ENCODE measurements around the gene DTYMK. TPM values are rescaled to one million over a fixed set of nuclear protein-coding genes. Genes with fewer than 3 reads are reported as not detected.
"Not testable (repeated sequence)": the region's sequence is repeated elsewhere in the genome, so short reads cannot be mapped to it uniquely, and the experiment has no call there.

The DTYMK gene
- total RNA-seq = 32.4 TPM

DNA sequence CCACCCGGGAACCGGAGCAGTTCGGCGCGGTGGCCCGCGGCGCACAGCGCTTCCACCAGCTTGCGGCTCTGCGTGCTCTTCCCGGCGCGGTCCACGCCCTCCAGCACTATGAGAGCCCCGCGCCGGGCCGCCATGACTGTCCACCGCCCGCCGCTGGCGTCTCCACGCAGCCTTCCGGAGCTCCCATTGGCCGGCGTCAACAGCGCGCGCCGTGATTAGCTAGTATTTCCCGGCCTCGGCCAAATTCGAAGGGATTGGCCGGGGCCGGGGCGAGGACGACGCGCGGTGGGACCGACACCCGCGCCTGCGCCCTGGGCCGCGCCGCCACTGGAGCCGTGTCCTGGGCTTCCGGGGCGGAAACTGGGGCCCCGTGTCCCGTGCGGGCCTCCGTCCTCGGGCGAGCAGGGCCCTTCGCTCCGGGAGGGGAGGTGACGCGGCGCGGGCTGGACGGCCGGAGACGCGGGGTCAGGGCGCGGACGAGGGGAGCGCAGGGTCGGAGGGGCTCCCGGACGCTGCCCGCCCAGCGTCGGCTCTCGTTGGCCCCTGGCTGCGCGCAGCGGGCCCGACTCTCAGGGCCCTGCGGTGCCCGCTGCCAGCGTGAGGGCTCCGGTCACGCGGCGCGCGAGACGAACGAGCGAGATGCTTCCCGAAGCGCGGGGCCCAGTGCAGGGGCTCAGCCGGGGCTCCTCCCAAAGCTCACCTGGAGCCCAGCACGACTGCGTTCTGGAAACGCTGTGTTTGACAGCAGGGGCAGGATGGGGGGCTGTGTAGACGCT lies at the start of gene DTYMK:
TSS of gene DTYMK (minus strand) at position 166 of the 776 bp plus-strand sequence. CDS start at position 134, 32 bp downstream.
- ATAC-seq = peak; percentile 98

DNA sequence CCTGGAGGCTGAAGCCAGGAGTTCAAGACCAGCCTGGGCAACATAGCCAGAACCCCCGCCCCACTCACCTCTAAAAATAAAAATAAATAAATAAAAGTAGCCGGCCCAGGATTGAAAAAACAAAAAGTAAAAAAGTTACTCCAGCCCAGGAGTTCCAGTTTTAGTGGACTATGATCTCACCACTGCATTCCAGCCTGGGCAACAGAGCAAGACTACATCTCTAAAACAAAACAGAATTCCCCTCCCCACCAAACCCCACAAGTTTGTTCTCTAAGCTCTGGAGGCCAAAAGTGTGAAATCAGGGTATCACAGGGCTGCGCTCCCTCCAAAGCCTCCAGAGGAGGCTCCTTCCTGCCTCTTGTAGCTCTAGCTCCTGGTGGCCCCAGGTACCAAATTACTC lies 49.5 kb upstream of the DTYMK start:
- no peak for ATAC-seq

DNA sequence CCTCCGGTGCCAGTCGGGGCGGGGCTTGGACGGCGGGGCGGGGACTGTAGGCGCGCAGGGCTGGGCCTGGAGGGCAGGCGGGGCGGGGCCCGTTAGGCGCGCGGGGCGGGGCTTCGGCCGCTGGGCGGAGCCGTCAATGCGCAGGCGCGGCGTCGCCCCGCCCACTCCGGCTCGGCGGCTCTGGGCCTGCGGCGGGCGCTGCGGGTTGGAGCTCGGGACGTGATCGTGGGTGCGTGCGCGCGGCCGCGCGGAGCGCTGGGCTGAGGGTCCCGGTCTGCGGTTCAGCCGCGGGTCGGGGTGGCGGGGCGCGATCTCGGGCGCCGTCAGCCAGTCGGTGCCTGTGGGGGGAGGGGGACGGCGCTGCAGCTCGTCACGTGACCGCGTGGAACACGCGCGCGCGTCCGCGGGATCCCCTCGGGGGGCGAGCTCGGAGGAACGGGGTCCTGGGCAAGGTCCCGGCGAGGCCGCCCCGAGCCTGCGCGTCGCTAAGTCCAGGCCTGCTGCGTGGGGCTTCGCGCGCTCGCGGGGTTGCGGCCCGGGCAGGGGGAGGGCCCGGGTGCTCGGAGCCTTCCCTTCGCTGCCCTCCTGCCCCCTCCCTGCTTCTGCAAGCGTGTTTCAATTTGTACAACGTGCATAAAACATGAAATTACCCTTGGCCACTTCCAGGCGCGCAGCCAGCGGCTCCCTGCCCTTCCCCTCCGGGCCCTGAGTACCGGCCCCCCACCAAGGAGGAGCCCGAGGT lies 48.0 kb upstream of the DTYMK start, which contains the start of gene D2HGDH:
TSS of gene D2HGDH (plus strand) at position 164 of the 742 bp plus-strand sequence. CDS start 595 bp downstream, outside the sequence.
- ATAC-seq = peak; percentile 92

DNA sequence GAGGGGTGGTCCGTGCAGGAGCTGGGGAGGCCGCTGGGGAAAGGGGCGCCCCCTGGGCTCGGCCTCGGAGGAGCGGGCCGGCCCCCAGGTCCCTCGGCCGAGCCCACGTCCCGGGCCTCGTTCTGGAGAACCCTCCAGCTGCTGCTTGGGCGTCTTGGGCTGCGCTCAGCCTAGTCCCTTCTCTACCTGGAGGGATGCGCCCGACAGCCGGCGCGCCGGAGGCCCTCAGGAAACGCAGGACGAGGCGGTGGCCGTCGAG lies 47.5 kb upstream of the DTYMK start:
- no peak for ATAC-seq

DNA sequence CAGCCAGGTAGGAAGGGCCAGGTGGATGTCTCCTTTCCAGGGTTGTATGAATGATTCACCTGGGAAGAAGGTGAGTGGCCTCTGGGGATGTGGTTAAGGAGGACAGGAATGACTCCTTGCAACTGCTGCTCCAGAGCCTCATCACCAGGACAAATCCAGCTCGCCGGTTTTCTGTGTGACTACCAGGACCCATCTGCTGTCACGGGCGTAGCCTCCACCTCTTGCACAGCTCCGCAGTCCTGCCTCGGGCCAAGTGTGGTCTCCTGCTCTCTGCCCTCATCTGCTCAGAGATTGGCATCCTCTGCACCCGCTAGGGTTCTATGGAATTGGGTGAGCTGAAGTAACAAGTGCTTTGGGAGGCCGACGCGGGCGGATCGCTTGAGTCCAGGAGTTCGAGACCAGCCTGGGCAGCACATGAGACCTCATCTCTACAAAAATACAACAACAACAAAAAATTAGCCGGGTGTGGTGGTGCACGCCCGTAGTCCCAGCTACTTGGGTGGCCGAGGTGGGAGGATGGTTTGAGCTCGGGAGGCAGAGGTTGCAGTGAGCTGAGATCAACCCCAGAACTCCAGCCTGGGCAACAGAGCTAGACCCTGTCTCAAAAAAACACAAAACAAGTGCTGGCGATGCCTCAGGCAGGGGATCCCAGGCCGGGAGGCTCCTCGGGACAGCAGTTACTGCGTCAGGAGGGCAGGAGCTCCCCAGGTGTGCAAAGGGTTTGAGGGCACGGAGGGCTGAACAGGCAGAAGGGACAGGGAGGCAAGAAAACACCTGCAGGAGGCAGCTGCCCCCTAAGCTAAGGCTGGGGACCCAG lies 47.0 kb upstream of the DTYMK start:
- no peak for ATAC-seq

DNA sequence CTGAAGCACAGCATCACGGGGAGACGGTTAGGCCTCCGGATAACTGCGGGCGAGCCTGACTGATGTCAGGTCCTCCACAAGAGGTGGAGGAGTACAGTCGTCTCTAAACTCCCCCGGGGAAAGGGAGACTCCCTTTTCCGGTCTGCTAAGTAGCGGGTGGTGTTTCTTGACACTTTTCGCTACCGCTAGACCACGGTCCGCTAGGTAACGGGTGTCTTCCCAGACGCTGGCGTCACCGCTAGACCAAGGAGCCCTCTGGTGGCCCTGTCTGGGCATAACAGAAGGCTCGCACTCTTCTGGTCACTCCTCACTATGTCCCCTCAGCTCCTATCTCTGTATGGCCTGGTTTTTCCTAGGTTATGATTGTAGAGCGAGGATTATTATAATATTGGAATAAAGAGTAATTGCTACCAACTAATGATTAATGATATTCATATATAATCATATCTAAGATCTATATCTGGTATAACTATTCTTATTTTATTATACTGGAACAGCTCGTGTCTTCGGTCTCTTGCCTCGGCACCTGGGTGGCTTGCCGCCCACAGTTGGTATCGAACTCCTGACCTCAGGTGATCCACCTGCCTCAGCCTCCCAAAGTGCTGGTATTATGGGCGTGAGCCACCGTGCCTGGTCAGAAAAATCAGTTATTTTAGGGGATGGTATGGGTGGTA lies 46.0 kb upstream of the DTYMK start:
- ATAC-seq = not testable (repeated sequence)

DNA sequence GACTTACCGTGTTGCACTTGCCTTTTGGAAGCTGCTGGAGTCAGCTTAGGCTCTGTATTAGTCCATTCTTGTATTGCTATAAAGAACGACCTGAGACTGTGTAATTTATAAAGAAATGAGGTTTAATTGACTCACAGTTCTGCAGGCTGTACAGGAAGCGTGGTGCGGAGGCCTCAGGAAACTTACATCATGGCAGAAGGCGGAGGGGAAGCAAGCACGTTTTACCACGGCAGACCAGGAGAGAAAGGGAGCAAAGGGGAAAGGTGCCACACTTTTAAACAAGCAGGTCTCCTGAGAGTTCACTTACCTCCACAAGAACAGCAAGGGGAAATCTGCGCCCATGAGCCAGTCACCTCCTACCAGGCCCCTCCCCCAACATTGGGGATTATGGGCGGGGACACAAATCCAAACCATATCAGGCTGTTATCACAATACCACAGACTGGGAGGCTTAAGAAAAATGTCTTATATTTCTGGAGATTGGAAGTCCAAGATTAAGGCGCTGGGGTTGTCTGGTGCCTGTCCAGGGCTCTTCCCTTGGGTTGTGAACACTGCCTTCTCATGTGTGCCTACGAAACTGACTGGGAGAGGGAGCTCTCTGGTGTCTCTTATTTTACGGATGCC lies 44.2 kb upstream of the DTYMK start:
- ATAC-seq = no peak

DNA sequence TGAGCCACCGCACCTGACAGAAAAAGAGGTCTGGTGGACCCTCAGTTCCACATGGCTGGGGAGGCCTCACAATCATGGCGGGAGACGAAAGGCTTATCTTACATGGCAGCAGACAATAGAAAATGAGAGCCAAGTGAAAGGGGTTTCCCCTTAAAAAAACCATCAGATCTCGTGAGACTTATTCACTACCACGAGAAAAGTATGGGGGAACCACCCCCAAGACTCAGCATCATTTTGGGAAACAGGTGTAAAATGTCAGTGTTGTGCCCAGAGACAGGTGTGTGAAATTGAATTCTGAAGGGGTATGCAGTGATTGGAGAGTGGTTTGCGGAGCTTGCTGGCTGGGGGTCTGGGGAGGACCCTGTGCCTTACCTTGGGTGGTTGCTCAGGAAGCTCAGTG lies 43.3 kb upstream of the DTYMK start:
- ATAC-seq = no peak

GRCh38 chr2:241728627-241729026 lies 42.0 kb upstream of the DTYMK start:
- ATAC-seq = peak; percentile 4

GRCh38 chr2:241728000-241728399 lies 41.4 kb upstream of the DTYMK start:
- no peak for ATAC-seq

GRCh38 chr2:241726459-241726858 lies 39.8 kb upstream of the DTYMK start:
- ATAC-seq = no peak

GRCh38 chr2:241724975-241725870 lies 38.6 kb upstream of the DTYMK start:
- ATAC-seq = peak; percentile 4

DNA sequence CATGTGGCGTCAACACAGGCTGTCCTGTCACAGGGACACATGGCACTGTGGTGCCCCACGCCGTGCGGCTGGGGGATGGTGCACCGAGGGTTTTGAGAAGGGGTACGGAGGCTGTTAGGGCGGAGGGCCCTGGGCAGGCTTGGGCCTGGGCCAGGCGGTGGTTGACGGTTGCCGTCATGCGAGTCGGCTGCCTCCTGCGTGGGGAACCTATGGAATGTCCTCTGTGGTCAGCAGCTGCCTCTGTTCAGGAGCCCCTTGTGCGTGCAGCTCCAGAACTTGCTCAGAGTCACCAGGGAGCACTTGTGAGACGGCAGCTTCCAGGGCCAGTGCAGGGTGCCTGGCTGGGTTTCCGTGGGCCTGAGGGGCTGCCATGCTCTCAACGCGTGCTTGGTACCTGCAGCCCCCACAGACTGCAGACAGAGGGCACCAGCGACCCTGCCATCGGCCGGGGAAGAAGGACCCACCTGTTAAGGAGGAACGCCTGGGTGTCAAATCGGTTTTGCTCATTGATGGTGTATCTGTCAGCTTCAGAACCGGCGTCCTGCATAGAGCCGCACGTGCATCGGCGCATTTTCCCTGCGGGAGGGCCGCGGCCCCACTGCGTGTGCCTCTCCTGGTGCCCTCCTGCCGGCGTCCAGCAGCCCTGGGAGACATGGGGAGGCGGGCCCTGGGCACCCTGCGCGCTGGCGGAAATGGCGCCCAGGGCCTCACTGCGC lies 37.8 kb upstream of the DTYMK start:
- no peak for ATAC-seq

DNA sequence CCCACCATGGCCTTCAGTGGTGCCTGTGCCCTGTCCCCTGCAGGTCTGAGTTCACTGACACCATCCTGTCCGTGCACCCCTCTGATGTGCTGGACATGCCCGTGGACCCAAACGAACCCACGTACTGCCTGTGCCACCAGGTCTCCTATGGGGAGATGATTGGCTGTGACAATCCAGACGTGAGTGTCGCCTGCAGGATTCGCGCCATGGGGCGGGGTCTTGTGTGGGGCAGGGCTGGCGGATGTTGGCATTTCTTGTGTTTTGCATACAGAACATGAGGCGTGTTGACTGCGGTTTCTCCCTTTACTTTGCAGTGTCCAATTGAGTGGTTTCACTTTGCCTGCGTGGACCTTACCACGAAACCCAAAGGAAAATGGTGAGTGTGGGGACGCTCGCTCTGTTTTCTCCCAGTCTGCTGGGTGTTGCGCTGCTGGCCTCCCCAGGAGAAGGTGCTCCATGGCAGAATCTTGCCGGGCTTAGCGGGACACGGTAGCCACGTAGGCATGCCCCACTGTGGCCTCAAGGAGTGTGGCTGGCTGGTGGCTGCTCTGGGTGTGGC lies 36.4 kb upstream of the DTYMK start:
- no peak for ATAC-seq

- ATAC-seq = no peak
Measured at GRCh38 chr2:241721852-241722251, 35.2 kb upstream of the DTYMK start.

DNA sequence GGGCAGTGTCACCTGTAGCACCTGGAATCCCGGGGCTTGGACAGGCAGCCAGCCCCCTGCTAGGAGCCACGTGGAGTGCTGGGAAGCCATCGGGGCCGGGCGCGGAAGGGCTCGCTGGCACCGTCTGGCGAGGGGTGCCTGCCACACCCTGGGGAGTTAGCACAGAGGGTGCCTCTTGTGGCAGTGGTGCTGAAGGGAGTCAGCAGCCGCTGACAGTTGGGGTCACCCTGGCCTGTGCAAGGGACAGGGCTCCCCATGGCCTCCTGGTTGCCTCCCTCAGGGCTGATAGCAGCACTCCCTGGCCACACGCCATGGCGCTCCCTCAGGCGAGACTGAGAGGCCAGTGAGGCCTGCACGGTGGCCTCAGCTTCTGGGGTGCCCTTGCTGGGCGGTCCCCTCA lies 33.9 kb upstream of the DTYMK start:
- peak; percentile 15 for ATAC-seq

DNA sequence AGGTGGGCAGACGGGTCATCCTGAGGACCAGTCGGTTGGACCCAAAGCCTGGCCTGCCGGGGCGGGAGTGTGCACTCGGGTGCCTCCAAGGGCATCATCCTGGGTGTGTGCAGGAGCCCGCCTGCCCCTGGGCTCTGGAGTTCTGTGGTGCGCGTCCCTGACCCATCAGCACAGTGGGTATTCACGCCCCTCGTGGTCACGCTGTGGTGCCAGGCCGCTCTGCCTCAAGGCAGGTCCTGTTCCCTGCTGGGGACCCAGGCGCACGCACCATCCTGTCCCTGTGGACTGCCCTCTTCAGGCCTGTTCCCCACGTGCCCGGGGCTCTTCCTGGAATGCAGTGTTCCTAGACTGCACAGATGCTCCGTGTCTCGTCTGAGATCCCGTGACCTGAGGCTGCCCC lies 33.5 kb upstream of the DTYMK start:
- ATAC-seq = peak; percentile 35

DNA sequence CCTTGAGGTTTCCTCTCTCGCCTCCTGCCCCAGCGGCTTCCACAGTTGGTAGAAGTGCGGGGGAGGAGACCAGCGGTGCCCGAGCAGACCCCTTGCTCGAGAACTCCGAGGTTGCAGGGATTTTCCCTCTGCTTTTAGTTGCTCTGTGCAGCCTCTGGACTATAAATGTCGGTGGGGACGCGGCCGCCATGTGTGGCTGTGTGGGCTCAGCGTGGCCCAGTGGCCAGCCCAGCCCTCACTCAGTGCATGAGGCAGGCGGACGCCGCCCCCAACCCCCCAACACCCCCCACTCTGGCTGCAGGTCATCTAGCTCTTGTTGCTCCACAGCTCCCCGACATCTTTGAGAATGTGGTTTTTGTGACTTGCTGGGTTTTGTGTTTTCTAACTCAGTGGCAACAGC lies 32.5 kb upstream of the DTYMK start:
- no peak for ATAC-seq

- ATAC-seq = no peak
Measured at GRCh38 chr2:241708879-241709278, 22.3 kb upstream of the DTYMK start.

- ATAC-seq = no peak
Measured at GRCh38 chr2:241706537-241706936, 19.9 kb upstream of the DTYMK start.

Data from esophagus mucosa (tissue), 1 donor.